Measurements from ENCODE around the gene SCART1. TPM values are rescaled to one million over a fixed set of nuclear protein-coding genes. Genes with fewer than 3 reads are reported as not detected.

SCART1 gene
- total RNA-seq, 1 experiment from 2014 or later, result 0.50 TPM

- DNase-seq, result no peak
- no peak overlapping the region for H2BK12ac ChIP-seq (ENCODE audit: insufficient read length, low read depth, low read length)
- H3K56ac ChIP-seq (ENCODE audit: insufficient read length, low read depth, low read length), result no peak overlapping the region
- H3K23ac ChIP-seq (ENCODE audit: insufficient read length, low read depth, low read length), result no peak overlapping the region
- no peak overlapping the region for H3T11ph ChIP-seq (ENCODE audit: low read length)
- no peak overlapping the region for H3K18ac ChIP-seq (ENCODE audit: insufficient read length, low read depth, low read length)
- no CpG with 5 or more reads among the region's 7 CpGs for WGBS (ENCODE audit: extremely low coverage, insufficient read length, low lambda C conversion rate)
- no peak overlapping the region for H2BK20ac ChIP-seq (ENCODE audit: low read depth, low read length, poor library complexity, severe bottlenecking)
- H3K27me3 Mint-ChIP-seq (ENCODE audit: low read depth), result no peaks in the 10 kb centered on the region
- H3K4me3 Mint-ChIP-seq, result no peak overlapping the region
- H3K27me3 ChIP-seq (ENCODE audit: insufficient read depth, low read length), result no peaks in the 10 kb centered on the region
- no peak overlapping the region for H4K8ac ChIP-seq (replicated peaks; ENCODE audit: insufficient read length, low read depth, low read length)
- H3K9ac ChIP-seq (ENCODE audit: extremely low read depth, insufficient read length, low read length), result no peak overlapping the region
- no peak overlapping the region for H2AK5ac ChIP-seq (ENCODE audit: insufficient read length, low read length)
- no peak overlapping the region for H3K27ac Mint-ChIP-seq
- peaks cover 6% of the 10 kb centered on the region for H3K9me3 ChIP-seq (ENCODE audit: control insufficient read depth, low read depth, low read length)
- H3K4me1 Mint-ChIP-seq, result no peaks in the 10 kb centered on the region
- H3K4ac ChIP-seq (ENCODE audit: low read depth, low read length), result no peak overlapping the region
- H3K14ac ChIP-seq (ENCODE audit: insufficient read depth, low read length), result no peak overlapping the region
- no peak overlapping the region for H2AFZ ChIP-seq (ENCODE audit: low read length)
- no peaks in the 10 kb centered on the region for H3K4me1 ChIP-seq (ENCODE audit: insufficient read depth, low read length)
- H3K27ac ChIP-seq (ENCODE audit: insufficient read length, low read depth, low read length), result no peak overlapping the region
- H4K5ac ChIP-seq (ENCODE audit: insufficient read length, low read depth, low read length), result no peak overlapping the region
- peaks cover 2% of the 10 kb centered on the region; the same call in 1 of the 2 replicates for H3K79me2 ChIP-seq (ENCODE audit: insufficient read depth, low read length)
- H3K36me3 Mint-ChIP-seq (ENCODE audit: insufficient read depth in 1 of 3, low read depth in 3 of 3), result peaks cover 85 to 96% (median 86%) of the 10 kb centered on the region in 3 experiments
- H4K20me1 ChIP-seq (ENCODE audit: control insufficient read depth, insufficient read depth, insufficient read length), result no peaks in the 10 kb centered on the region
- H4K91ac ChIP-seq (ENCODE audit: insufficient read length, low read depth, low read length), result no peak overlapping the region
- H2BK120ac ChIP-seq (ENCODE audit: low read depth, low read length, poor library complexity, severe bottlenecking), result no peak overlapping the region
- H3K9me3 Mint-ChIP-seq, result peaks cover 48 to 50% of the 10 kb centered on the region in 2 experiments
- no peak overlapping the region for H2BK5ac ChIP-seq (ENCODE audit: insufficient read length, low read length)
- no peak overlapping the region for H3K4me2 ChIP-seq (ENCODE audit: insufficient read depth, insufficient read length, low read length)
- H2BK15ac ChIP-seq (ENCODE audit: low read depth, low read length), result no peak overlapping the region
- H3K23me2 ChIP-seq (ENCODE audit: insufficient read length, low read depth, low read length, poor library complexity, severe bottlenecking), result no peaks in the 10 kb centered on the region
- peaks cover 5% of the 10 kb centered on the region for H3K79me1 ChIP-seq (ENCODE audit: insufficient read depth, low read depth, low read length, poor library complexity, severe bottlenecking)
- TF ChIP-seq CTCF (conservative IDR thresholded peaks at IDR 0.05), result no peak
Observed at GRCh38 chr10:133411523-133412380, 42.0 kb upstream of the SCART1 start.

Measured in H9 (cell line).